Measurements from ENCODE around the gene ZNF341.

ZNF341 gene

GRCh38 chr20:33687993-33688937, 43.5 kb upstream of the ZNF341 start:
- Histone ChIP-seq H3K36me3 (ENCODE audit: insufficient read depth, low read length) (peaks cover 22% of the 10 kb centered on the region), H3K79me2 (ENCODE audit: insufficient read depth, low read length) (peaks cover 28% of the 10 kb centered on the region), H3K9ac (ENCODE audit: low read depth, low read length) (no peak overlapping the region), H3K4me3 (ENCODE audit: low read depth in 1 of 2, low read length in 2 of 2) (no peak overlapping the region), H2AFZ (ENCODE audit: low read depth, low read length) (no peak overlapping the region), H3K27me3 (ENCODE audit: insufficient read depth, low read length, poor library complexity) (no peaks in the 10 kb centered on the region), H4K20me1 (ENCODE audit: insufficient read depth, low read length) (peaks cover 23% of the 10 kb centered on the region), H3K27ac (ENCODE audit: low read length) (no peak overlapping the region), H3K4me2 (ENCODE audit: insufficient read depth, low read length) (no peak overlapping the region), H3K4me1 (ENCODE audit: insufficient read depth, low read length) (peaks cover 54% of the 10 kb centered on the region), H3K9me3 (ENCODE audit: insufficient read depth, low read length, severe bottlenecking) (no peaks in the 10 kb centered on the region)
- DNase-seq (no peak), ATAC-seq (ENCODE audit: insufficient read depth, low read depth) (no peak)
- TF ChIP-seq EZH2 (IDR thresholded peaks at IDR 0.05; ENCODE audit: borderline replicate concordance, low read depth, low read length, severe bottlenecking): no peak
- TF ChIP-seq, protein P1, sequence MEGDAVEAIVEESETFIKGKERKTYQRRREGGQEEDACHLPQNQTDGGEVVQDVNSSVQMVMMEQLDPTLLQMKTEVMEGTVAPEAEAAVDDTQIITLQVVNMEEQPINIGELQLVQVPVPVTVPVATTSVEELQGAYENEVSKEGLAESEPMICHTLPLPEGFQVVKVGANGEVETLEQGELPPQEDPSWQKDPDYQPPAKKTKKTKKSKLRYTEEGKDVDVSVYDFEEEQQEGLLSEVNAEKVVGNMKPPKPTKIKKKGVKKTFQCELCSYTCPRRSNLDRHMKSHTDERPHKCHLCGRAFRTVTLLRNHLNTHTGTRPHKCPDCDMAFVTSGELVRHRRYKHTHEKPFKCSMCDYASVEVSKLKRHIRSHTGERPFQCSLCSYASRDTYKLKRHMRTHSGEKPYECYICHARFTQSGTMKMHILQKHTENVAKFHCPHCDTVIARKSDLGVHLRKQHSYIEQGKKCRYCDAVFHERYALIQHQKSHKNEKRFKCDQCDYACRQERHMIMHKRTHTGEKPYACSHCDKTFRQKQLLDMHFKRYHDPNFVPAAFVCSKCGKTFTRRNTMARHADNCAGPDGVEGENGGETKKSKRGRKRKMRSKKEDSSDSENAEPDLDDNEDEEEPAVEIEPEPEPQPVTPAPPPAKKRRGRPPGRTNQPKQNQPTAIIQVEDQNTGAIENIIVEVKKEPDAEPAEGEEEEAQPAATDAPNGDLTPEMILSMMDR (IDR thresholded peaks at IDR 0.05; ENCODE audit: borderline replicate concordance, extremely low read depth, low read length, poor library complexity, severe bottlenecking): no peak

- no peaks in the 10 kb centered on the region for H3K9me3 ChIP-seq (ENCODE audit: insufficient read depth, low read length, severe bottlenecking)
- no peak for TF ChIP-seq EZH2 (IDR thresholded peaks at IDR 0.05; ENCODE audit: borderline replicate concordance, low read depth, low read length, severe bottlenecking)
- TF ChIP-seq, protein P1 (IDR thresholded peaks at IDR 0.05; ENCODE audit: borderline replicate concordance, extremely low read depth, low read length, poor library complexity, severe bottlenecking): no peak
- H3K27ac ChIP-seq (ENCODE audit: low read length): peak overlapping the region; percentile 66; the same call in 1 of the 2 replicates
- H3K4me1 ChIP-seq (ENCODE audit: insufficient read depth, low read length): peaks cover 48% of the 10 kb centered on the region
- ATAC-seq (ENCODE audit: insufficient read depth, low read depth) (no peak), DNase-seq (no peak)
- H3K9ac ChIP-seq (ENCODE audit: low read depth, low read length): no peak overlapping the region
- no peak overlapping the region for H2AFZ ChIP-seq (ENCODE audit: low read depth, low read length)
- H4K20me1 ChIP-seq (ENCODE audit: insufficient read depth, low read length): peaks cover 17% of the 10 kb centered on the region
- H3K27me3 ChIP-seq (ENCODE audit: insufficient read depth, low read length, poor library complexity): no peaks in the 10 kb centered on the region
- H3K4me2 ChIP-seq (ENCODE audit: insufficient read depth, low read length): no peak overlapping the region
- H3K4me3 ChIP-seq (ENCODE audit: low read depth in 1 of 2, low read length in 2 of 2): no peak overlapping the region
- peaks cover 21% of the 10 kb centered on the region for H3K79me2 ChIP-seq (ENCODE audit: insufficient read depth, low read length)
- peaks cover 17% of the 10 kb centered on the region for H3K36me3 ChIP-seq (ENCODE audit: insufficient read depth, low read length)
Measured at GRCh38 chr20:33688938-33689424, 42.8 kb upstream of the ZNF341 start.

GRCh38 chr20:33689493-33689892, 42.3 kb upstream of the ZNF341 start:
- H3K36me3 ChIP-seq (ENCODE audit: insufficient read depth, low read length): peaks cover 11% of the 10 kb centered on the region; the same call in 1 of the 2 replicates
- no peak for ATAC-seq (ENCODE audit: insufficient read depth, low read depth)
- peak overlapping the region; percentile 48 for H3K4me2 ChIP-seq (ENCODE audit: insufficient read depth, low read length)
- H3K4me3 ChIP-seq (ENCODE audit: low read depth in 1 of 2, low read length in 2 of 2): no peak overlapping the region; a peak in 1 of 4 replicates
- peaks cover 12% of the 10 kb centered on the region for H4K20me1 ChIP-seq (ENCODE audit: insufficient read depth, low read length)
- DNase-seq: no peak
- TF ChIP-seq EZH2 (IDR thresholded peaks at IDR 0.05; ENCODE audit: borderline replicate concordance, low read depth, low read length, severe bottlenecking): no peak
- TF ChIP-seq, protein P1 (IDR thresholded peaks at IDR 0.05; ENCODE audit: borderline replicate concordance, extremely low read depth, low read length, poor library complexity, severe bottlenecking): no peak
- no peaks in the 10 kb centered on the region for H3K27me3 ChIP-seq (ENCODE audit: insufficient read depth, low read length, poor library complexity)
- H2AFZ ChIP-seq (ENCODE audit: low read depth, low read length): no peak overlapping the region
- peaks cover 16% of the 10 kb centered on the region for H3K79me2 ChIP-seq (ENCODE audit: insufficient read depth, low read length)
- H3K4me1 ChIP-seq (ENCODE audit: insufficient read depth, low read length): peaks cover 43% of the 10 kb centered on the region
- peak overlapping the region; percentile 66 for H3K27ac ChIP-seq (ENCODE audit: low read length)
- peak overlapping the region; percentile 28 for H3K9ac ChIP-seq (ENCODE audit: low read depth, low read length)
- H3K9me3 ChIP-seq (ENCODE audit: insufficient read depth, low read length, severe bottlenecking): no peaks in the 10 kb centered on the region

All from DND-41 (cell line).